Activated CD4-positive, alpha-beta T cell treated with anti-CD3 and anti-CD28 coated beads, Interleukin-2, amount 50 U/mL, for 4 hours (primary cell): Measurements from ENCODE around the gene LIPT2.
"Not testable (repeated sequence)": the region's sequence is repeated elsewhere in the genome, so short reads cannot be mapped to it uniquely, and the experiment has no call there.

ENCODE experiments used
- DNase-seq, 2 experiments: peaks; one replicate each; pipeline ENCODE4 v3.0.0-alpha.2; 2020

LIPT2 gene

DNA sequence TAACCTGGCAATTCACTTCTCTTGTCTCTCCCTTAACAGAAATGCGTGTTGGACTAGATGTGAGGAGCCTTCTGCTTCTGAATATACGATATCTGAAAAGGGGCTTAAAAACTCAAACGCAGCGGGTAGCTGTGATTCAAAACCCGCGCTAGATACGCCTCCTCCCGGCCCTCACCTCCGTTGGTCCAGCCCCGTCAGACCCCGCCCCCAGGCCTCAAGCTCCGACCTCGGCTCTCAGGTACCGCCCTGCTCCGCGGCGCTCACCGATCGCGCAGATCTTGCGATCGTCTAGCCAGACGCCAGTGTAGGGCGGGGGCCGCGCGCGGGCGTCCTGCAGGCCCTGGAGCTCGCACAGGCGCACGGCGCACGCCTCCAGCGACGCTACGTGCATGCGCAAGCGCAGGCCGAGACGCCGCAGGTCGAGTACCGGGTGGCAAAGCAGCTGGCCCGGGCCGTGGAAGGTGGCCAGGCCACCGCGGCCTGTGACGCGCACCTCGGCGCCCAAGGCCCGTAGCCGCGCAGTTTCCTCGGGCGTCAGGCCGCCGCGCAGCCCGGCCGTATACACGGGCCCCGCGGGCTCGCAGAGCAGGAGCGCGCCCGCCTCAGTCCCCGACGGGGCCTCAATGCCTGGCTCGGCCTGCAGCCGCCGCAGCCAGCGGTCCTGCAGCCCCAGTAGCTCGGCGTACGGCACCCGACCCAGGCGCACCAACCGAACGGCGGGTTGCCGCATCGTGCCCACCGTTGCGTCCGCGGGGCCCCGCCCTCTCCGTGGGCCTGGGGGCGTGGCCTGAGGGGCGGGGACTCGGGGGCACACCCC is at the start of gene LIPT2:
Gene LIPT2 (minus strand): TSS at position 751 of the 817 bp plus-strand sequence. CDS start 21 bp downstream, at position 730.
- DNase-seq = peak; percentile 98

DNA sequence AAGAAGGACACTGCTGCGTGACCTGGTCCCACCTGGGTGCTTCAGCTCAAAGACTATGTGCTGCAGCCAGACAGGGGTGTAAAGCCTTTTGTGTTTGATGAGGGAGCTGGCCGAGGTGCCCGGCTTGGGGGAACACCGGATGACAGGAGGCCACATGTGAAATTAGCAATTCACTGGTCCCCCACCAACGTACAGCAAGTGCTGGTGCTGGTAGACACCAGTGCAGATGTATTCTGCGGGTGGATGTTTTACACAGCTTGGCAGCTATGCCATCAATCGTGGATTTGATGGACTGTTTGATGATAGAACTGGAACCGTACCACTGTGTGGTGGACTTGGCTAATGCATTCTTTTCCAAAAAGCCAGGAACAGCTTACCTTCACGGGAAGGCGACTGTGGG is 47.9 kb upstream of the LIPT2 start:
- DNase-seq = no peak

DNA sequence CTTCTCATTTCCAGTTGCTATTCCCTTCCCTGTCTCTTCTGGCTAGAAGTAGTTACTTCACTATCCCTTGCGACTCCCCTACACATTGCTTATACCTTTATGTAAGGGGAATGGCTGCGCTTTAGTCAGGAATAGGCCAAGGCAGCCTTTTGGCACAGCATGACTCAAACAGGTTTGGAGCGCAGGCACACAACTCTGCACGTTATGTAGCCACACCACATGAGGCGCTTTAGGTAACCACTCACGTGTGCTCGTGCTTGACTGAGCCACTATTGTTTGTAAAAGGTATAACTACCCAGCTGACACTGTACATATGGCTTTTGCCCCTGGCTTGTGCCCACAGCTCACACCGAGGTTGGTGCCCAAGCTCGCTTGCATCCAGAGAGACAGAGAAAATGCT is 46.7 kb upstream of the LIPT2 start:
- DNase-seq = no peak

DNA sequence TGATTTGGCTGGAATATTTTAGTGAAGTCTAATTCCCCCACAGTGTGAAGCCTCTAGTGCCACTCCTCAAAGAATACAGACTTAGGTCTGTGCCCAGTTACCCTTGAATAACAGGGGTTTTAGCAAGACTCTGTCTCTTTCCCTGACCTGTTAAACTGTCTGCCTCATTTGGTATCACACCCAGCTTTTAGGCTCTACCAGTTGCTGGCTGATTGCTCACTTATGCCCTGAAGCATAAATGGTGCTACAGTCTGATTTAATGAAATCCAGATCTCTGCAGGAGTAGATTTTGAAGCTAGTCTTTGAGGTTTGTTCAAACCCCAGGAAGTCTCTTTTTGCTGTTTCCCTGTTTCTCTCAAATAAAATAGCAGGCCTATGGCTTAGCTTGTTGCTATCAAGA is 45.2 kb upstream of the LIPT2 start:
- DNase-seq = no peak

DNA sequence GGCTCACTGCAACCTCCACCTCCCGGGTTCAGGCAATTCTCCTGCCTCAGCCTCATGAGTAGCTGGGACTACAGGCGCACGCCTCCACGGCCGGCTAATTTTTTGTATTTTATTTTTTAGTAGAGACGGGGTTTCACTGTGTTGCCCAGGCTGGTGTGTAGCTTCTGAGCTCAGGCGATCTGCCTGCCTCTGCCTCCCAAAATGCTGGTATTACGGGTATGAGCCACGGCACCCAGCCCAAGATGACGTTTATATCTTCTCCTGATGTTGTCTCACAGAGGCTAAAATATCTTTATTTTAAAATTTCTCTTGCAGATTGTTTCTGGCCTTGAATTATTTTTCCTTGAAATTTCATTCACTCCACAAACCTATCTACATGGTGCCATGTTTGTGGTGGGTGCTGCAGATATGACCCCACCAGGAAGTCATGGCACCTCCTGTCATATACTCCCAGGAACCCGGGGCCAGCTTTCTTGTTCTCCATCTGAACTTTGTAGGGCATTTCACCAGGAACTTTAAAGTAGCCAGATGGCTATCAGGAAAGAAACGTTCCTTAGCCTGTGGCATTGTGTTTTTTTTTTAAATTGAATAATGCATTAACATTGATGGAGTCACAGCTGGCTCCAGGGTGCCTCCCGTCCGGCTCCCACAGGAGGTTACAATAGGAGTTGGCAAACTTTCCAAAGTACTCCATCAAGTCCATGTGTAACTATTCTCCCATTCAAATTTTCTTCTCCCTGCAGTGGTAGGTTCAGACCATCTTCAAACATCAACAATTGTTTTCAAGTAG is 42.0 kb upstream of the LIPT2 start:
- DNase-seq = no peak

DNA sequence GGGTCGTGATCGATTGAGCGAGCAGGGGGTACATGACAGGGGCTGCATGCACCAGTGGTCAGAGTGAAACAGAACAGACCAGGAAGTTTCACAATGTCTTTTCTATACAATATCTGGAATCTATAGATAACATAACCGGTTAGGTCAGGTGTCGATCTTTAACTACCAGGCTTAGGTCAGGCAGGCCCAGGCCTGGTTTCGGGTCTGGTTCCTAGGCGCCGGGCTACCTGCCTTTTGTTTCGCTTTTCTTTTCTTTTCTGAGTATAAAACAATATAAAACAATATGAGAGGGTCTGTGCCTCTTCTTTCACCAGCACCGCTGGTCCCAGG is 41.4 kb upstream of the LIPT2 start:
- not testable (repeated sequence) for DNase-seq

DNA sequence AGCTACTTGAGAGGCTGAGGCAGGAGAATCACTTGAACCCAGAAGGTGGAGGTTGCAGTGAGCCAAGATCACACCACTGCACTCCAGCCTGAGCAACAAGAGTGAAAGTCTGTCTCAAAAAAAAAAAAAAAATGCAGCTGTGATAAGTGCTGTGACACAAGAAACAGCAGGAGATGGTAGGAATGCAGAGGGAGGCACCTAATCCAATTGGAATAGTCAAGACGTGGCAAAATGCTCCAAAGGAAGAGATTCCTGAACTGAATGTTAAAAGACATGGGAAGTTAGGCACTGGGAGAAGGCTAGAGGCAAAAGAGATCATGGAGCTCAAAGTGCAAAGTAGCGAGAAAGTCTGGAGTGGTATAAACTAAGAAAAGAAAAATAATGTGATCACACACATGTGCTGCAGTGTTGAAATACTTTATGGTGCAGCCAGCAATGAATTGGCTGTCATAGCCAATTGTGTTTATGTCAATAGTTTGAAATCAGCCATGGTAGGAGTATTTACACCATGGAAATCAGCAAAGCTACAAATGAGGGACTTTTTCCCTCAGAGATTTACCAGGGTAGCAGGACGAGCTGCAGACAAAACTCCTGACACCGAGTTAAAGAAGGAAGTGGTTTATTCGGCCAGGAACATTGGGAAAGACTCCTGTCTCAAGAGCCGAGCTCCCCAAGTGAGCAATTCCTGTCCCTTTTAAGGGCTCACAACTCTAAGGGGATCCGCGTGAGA is 40.9 kb upstream of the LIPT2 start:
- DNase-seq = no peak

DNA sequence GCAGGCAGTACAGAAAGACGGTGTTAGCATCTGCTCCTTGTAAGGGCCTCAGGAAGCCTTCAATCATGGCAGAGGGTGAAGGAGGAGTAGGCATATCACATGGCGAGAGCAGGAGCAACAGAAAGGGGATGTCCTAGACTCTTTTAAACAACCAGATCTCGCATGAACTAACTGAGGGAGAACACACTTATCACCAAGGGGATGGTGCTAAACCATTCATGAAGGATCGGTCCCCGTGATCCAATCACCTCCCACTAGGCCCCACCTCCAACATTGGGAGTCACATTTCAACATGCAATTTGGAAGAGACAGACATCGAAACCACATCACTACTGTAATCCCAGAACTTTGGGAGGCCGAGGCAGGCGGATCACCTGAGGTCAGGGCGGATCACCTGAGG is 39.9 kb upstream of the LIPT2 start:
- no peak for DNase-seq

DNA sequence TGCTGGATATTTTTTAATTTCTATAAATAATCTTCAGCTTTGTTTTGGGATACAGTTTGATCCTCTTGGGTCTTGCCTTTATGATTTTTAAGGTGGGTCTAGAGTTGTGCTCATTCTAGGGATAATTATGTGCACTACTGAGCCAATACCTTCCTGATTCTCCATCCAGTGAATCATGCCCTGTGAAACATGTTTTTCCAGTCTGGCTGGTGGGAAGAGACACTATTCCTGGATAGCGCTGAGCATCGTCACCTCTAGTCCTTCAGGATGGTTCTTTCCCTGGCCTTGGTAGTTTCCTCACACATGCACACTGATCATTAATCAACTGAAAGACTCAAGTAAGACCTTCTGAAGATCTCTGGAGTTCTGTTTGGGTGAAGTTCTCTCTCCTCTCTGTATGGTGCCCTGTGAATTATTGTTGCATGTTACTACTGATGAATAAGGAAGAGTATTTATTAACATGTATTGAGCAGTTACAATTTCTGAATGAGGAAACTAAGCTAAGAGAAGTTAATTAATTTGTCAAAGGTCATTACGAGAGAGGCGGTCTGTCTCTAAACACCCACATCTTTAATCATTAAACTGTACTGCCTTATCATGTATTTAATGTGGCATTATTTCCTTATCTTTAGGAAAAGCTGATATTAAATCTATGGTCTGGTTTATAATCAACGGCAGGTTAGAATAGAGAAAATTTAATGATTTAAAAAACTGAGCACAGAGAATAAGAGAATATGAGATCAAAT is 39.1 kb upstream of the LIPT2 start:
- DNase-seq = no peak

DNA sequence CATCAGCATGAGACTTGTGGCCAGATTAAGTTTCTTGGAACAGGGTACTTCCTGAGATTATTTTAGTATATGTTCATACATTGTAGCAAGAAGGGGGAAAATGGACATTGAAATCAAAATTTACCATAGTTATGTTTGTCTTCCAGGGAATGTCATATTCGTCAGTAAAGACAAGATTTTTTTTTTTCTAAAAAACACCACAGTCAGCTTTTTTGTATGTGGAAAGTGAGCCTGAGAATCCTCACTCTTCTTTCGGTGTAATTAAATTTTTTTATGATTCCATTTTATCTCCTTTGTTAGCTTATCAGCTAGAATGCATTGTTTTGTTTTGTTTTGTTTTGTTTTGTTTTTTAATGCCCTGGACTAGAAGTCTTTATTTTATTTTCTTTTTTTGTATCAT is 31.5 kb upstream of the LIPT2 start:
- DNase-seq = no peak

DNA sequence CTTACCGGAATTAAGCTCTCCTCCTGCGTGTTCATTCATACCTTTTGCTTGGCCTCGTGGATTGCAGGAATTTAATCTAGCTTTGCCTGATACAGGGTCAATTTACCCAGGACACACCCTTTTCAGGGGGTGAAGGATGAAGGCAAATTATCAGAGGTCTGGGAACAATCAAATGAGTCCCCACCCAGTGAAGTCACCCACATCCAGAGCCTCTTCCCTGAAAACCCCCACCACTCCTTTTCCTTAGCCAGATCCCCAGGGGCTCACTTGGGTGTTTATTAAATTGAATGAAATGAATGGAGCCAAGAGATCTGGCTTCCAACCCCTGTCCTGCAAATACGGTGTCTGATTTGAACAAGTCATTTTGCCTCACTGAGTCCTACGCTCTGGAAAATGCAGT is 31.0 kb upstream of the LIPT2 start:
- DNase-seq = no peak

DNA sequence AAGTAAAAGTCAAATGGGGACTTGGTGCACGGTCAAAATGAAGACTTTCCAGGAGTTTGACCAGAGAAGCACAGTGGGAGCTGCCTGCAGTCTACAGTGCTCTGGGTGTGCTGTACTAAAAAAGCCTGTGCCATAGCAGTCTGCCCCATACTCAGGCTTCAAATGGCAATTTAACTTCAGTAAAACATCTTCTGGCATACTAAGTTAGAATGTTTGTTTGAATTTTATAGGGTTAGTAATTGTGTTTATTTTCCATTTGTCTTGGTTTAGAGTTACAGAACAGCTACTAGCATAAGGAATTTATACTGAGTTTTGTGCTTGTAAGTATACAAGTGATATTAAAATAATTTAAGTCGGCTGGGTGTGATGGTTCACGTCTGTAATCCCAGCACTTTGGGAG is 29.3 kb upstream of the LIPT2 start:
- DNase-seq = no peak

DNA sequence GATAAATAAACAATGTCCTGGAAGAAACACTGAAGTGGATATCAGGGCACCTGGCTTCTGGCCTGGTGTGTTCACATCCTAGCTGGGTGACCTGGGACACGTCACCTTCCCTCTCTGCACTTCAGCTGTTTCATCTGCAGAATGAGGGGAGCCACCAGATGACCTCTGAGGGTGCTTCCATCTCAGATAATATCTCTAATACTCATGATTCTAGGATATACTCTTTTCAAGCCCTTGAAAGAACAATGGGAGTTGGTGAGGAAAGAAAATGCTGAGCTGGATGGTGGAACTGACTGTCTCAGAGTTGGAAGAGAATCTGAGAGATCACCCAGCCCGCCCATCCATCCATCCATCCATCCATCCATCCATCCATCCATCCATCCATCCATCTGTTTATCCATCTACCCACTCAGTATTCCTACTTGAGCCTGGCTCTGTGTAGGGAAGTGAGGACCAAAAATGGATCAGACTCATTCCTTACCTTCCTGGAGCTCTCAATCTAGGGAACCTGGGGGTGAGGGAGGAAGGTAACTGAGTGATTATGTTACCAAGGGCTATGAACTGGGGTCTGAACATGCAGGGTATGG is 28.2 kb upstream of the LIPT2 start:
- DNase-seq = no peak

DNA sequence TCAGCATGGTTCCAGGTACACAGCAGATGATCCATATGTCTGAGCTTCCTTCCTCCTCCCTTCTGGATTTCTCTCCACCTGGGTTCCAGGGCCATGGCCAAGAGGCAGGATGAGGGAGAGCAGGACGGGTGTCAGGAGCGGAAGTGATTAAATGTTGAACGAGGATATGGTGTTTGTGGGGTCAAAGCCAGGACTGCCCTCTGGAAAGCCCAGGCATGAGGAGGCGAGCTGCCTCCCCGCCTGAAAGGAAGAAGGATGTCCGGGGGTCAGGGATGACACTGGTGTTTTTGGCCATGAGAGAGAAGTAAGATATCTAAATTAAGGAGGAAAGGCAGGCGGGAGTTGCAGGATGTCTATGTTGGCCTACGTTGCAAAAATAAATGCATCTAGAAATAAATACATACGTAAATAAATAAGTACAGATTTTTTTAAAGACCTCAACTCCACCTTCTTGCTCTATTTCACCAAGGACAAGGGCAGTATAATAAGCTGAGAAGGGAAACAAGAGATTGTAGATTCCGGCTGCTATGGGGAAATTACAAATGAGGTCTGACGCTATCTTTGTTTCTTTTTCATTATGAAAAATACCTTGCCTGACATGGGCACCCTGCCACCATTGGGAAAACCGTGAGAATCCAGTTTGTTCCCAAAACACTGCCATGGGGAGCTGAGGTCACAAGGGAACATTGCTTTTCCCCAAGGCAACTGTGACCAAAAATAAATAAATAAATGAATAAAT is 27.6 kb upstream of the LIPT2 start:
- DNase-seq = no peak

DNA sequence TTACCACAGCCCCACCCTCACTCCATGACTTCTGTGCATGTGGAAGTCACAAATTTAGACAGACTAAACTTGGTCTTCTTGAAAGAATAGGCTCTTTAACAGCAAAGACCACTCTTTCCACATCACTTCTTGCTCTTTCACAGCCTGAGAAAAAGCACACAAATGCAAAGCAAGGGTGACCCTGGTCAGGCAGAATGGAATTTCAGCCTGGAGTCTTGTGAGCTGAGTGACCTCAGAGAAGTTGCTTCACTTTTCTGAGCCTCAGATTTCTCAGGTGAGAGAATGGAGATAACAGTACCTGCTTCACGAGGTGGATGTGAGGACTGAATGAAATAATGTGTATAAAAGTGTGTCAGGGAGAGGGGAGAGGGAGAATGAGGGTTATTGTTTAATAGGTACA is 26.8 kb upstream of the LIPT2 start:
- DNase-seq = no peak

DNA sequence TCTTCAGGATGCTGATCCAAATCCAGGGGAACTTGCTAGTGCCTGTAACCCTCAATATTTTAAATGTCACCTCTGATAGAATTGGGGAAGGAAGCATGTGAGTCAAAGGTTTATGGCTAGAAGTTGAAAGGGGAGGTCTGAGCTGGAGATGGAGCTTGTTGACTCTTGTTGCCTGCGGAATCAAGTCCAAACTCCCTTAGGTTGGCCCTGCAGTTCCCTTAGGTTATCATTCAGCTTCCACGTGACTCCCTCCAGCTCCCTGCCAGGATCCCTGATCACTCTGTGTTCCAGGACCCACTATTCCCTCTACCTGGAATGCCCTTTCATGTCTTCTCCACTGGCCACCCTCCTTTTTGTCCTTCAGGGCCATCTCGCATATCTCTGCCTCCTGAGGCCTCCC is 26.2 kb upstream of the LIPT2 start:
- no peak for DNase-seq

DNA sequence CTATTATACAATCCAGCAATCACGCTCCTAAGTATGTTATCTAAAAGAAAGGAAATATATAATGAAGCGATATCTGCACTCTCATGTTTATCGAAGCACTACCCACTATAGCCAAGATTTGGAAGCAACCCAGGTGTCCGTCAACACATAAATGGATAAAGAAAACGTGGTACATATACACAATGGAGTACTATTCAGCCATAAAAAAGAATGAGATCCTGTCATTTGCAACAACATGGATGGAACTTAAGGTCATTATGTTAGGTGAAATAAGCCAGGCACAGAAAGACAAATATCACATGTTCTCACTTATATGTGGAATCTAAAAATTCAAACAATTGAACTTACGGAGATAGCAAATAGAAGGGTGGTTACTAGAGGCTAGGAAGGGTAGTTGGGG is 24.1 kb upstream of the LIPT2 start:
- DNase-seq = not testable (repeated sequence)

DNA sequence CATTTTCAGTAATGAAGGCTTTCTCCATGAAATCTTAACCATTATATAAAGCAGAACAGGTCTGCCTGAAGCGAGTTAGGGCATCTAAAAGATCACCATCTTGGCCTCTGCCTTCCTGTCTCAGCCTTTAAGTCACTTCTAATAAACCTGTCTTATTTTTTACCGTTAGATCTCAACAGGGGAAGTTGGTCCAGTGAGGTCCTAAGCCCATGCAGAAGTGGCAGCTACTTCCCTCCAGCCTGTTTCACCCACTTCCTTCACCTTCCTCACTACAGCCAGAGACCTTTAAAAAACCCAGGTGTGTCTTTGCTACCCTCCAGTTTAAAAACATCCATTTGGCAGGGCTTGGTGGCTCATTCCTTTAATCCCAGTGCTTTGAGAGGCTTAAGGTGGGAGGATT is 14.1 kb upstream of the LIPT2 start:
- no peak for DNase-seq

DNA sequence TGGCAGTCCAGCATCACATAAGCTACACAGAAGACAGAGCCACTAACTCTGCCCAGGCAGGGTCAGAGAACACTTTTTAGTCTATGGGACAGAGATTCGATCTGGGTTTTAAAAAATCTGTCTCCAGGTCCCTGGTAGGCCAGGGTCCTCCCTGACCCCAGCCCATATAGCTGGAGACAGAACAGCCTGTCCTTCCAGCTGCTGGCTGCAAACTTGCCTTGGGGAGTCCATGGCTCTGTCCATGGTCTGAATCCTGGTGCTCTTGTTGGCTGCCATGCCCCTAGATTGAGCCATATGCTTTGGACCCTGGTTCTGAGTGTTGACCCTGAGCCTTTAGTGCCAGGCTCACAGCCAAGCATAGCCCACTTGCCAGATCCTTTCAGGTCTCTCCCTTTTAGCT is 13.3 kb upstream of the LIPT2 start:
- no peak for DNase-seq

DNA sequence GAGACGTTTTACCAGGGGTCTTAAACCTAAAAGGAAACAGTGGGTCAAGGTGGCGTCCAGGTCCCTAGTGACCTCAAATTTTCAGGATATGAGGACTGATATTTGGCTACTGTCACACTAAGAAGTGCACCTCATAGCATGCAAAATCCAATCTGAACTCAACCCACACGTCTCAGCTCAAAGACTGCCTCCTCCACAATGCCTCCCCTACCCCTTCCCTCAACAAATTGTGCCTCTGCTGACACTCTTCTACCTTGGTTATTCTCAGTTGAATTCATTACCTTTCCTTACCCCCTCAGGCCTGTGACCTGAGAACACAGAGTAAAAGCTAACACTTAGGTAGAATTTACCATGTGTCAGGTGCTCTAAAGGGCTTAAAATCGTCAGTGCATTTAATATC is 12.4 kb upstream of the LIPT2 start:
- no peak for DNase-seq

DNA sequence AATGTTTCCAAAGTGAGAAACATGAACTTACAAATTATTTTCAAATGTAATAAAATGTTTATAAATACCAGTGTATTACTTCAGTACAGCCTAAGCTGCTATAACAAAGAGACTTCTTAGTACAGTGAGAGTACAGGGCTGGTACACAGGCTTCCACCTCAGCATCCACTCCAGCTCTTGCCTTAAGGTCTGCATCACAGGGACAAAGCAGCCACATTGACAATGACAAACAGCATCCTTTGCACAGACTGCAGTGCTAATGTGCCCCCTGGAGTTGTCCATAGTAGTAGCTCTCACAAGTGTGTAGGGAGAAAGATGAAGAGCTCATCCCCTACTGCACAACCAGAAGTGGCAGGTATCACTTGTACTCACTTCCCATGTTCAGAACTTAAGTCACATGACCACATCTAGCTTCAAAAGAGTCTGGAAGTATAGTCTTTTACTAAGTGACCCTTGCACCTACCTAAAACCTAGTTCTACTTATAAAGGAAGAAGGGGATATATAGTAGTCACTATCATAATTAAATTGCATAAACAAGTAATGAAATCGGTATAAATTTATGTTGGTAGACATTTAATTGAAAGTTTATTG is 10.7 kb upstream of the LIPT2 start:
- no peak for DNase-seq

DNA sequence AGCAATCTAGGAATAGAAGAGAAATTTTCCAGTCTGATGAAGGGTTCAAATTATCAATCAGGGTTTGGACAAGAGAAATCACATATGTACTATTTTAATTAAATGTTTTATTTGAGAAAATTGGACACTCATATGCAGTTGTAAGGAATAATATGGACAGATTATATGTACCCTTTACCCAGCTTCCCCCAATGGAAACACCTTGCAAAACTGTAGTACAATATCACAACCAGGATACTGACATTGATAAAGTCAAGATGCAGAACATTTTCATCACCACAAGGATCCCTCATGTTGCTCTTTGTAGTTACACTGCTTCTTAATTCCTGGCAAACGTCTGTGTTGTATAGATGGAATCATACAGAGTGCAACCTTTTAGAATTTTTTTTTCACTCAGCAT is 1.4 kb upstream of the LIPT2 start:
- no peak for DNase-seq
